NB4 (cell line): ENCODE results near the gene COL4A2.
A peak's percentile ranks its signal among the peaks of the same experiment; 100 is the strongest.

Experiments used
- DNase-seq: peaks from one replicate; pipeline ENCODE4 v3.0.0; 2010; ENCODE audit warnings: low read depth
- H3K4me3 ChIP-seq: one replicate; pipeline ENCODE4 v1.5.1; 2011; ENCODE audit warnings: mild to moderate bottlenecking, low read depth, low read length, moderate library complexity
- CTCF ChIP-seq: IDR thresholded peaks from one replicate; pipeline ENCODE4 v1.5.1; 2012; ENCODE audit warnings: low read depth, low read length
- MAX ChIP-seq: IDR thresholded peaks from 2 replicates; pipeline ENCODE4 v1.6.1; 2011; ENCODE audit warnings: low read depth, low read length
- MYC ChIP-seq: IDR thresholded peaks from 2 replicates; pipeline ENCODE4 v1.6.1; 2011; ENCODE audit warnings: low read depth, low read length
- POLR2A ChIP-seq: IDR thresholded peaks from 2 replicates; pipeline ENCODE4 v1.6.1; 2011; ENCODE audit warnings: mild to moderate bottlenecking; ENCODE audit not compliant: insufficient read length; ENCODE audit errors: extremely low read depth

The COL4A2 gene

DNA sequence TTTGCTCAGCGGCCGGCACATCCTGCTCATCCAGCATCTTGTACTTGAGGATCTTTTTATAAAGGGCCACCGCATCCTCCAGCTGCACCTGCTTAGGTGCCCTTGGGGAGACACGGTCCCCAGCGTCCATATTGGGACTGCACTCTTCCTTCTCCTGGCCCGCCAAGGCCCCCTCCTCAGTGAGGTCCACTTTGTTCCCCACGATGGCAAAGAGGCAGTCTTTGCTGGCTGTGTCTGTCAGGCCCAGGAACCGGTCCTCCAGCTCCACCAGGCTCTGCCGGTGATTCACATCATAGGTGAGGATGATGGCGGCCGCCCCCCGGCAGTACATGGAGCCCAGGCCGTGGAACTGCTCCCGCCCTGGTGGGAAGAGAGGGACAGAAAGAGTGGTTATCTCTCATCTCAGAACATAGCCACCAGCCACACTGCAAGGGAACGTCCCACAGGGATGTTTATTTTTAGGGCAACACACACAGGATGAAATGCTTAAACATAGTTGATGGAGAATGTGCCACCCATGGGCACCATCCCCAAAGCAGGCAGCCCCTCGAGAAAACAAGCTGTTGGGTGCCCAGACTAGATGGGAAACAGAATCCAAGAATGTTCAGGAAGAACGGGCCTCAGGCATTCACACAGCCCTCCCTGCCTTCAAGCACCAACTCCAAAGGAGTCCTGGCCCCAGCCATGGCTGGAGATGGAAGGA, 216.9 kb downstream of the COL4A2 start:
- H3K4me3 ChIP-seq: no peak overlapping the region
- TF ChIP-seq POLR2A (no peak), CTCF (no peak), MAX (no peak), MYC (no peak)
- no peak for DNase-seq

GRCh38 chr13:110524541-110525257, 217.6 kb downstream of the COL4A2 start:
- TF ChIP-seq MAX: no peak
- TF ChIP-seq CTCF: no peak
- no peak for TF ChIP-seq POLR2A
- no peak for TF ChIP-seq MYC
- peak; percentile 87 for DNase-seq
- peak overlapping the region; percentile 11 for H3K4me3 ChIP-seq

- no peak for DNase-seq
- no peak overlapping the region for H3K4me3 ChIP-seq
- no peak for TF ChIP-seq MAX
- no peak for TF ChIP-seq MYC
- no peak for TF ChIP-seq POLR2A
- no peak for TF ChIP-seq CTCF
Measured at GRCh38 chr13:110525328-110526319, 218.5 kb downstream of the COL4A2 start.

DNA sequence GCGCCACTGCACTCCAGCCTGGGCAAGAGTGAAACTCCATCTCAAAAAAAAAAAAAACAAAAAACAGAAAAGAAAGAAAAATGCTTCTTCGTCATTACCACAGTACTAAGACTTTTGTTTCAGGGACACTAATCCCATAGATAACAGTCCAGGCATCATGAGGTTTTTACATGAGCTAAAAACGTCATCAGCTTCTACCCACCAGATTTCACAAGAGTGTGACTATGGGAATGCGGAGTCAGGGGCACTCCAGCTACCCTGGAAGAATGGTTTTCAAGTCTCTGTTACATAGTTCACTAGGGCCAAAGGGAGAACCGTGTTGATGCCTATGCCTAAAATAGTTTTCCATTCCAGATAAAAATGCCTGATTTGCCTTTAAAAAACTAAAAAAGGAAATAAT, 221.3 kb downstream of the COL4A2 start:
- H3K4me3 ChIP-seq: no peak overlapping the region
- TF ChIP-seq POLR2A (no peak), CTCF (no peak), MYC (no peak), MAX (no peak)
- peak; percentile 78 for DNase-seq

DNA sequence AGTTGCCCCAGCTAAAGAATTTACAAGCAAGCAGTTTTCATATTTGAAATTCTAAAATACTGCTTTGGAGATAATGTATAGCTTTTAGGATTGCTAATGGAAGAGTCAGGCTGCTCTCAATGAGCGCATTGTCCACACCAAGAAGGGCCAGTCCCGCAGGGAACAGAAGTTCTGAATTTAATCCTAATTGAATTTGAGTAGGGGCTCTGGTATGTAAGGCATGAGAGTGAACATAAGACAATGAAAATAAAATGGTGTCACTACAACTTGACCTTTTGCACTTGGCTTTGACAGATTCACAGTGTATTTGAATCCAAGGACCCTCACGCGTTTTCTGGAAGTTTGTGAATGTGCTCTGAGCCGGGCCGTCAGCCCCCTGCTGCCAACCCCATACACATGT, 221.8 kb downstream of the COL4A2 start:
- no peak overlapping the region for H3K4me3 ChIP-seq
- no peak for TF ChIP-seq POLR2A
- no peak for TF ChIP-seq MAX
- no peak for TF ChIP-seq MYC
- TF ChIP-seq CTCF: no peak
- DNase-seq: no peak
